ENCODE measurements around the gene STAC2. TPM values are rescaled to one million over a fixed set of nuclear protein-coding genes. Genes with fewer than 3 reads are reported as not detected.
"Not testable (repeated sequence)": the region's sequence is repeated elsewhere in the genome, so short reads cannot be mapped to it uniquely, and the experiment has no call there.

Gene STAC2
- total RNA-seq, 1 donor from 2014 or later = 0.98 TPM

GRCh38 chr17:39170558-39170957, 55.2 kb downstream of the STAC2 start:
- peaks cover 10% of the 10 kb centered on the region for H3K4me1 ChIP-seq
- no peaks in the 10 kb centered on the region for H3K36me3 ChIP-seq
- H3K9me3 ChIP-seq = no peaks in the 10 kb centered on the region
- no peaks in the 10 kb centered on the region for H3K27me3 ChIP-seq
- H3K4me3 ChIP-seq = no peak overlapping the region
- H3K27ac ChIP-seq = no peak overlapping the region
- intact Hi-C loops (cut with DNase I) = no loop called here
- TF ChIP-seq POLR2A (IDR thresholded peaks at IDR 0.05) (no peak), POLR2AphosphoS5 (IDR thresholded peaks at IDR 0.05; ENCODE audit: insufficient read depth in 1 of 2, low read depth in 1 of 2) (no peak)
- TF ChIP-seq, protein P1, sequence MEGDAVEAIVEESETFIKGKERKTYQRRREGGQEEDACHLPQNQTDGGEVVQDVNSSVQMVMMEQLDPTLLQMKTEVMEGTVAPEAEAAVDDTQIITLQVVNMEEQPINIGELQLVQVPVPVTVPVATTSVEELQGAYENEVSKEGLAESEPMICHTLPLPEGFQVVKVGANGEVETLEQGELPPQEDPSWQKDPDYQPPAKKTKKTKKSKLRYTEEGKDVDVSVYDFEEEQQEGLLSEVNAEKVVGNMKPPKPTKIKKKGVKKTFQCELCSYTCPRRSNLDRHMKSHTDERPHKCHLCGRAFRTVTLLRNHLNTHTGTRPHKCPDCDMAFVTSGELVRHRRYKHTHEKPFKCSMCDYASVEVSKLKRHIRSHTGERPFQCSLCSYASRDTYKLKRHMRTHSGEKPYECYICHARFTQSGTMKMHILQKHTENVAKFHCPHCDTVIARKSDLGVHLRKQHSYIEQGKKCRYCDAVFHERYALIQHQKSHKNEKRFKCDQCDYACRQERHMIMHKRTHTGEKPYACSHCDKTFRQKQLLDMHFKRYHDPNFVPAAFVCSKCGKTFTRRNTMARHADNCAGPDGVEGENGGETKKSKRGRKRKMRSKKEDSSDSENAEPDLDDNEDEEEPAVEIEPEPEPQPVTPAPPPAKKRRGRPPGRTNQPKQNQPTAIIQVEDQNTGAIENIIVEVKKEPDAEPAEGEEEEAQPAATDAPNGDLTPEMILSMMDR (IDR thresholded peaks at IDR 0.05) = no peak
- no peak for DNase-seq (ENCODE audit: extremely low spot score in 2 of 2)

GRCh38 chr17:39170109-39170508, 55.6 kb downstream of the STAC2 start:
- no peak for TF ChIP-seq POLR2A (IDR thresholded peaks at IDR 0.05)
- TF ChIP-seq POLR2AphosphoS5 (IDR thresholded peaks at IDR 0.05; ENCODE audit: insufficient read depth in 1 of 2, low read depth in 1 of 2) = no peak
- TF ChIP-seq, protein P1 (IDR thresholded peaks at IDR 0.05) = no peak
- H3K27ac ChIP-seq = no peak overlapping the region
- no peak for DNase-seq (ENCODE audit: extremely low spot score in 2 of 2)
- intact Hi-C loops (cut with DNase I) = no loop called here
- peaks cover 15% of the 10 kb centered on the region for H3K4me1 ChIP-seq
- no peaks in the 10 kb centered on the region for H3K27me3 ChIP-seq
- H3K9me3 ChIP-seq = no peaks in the 10 kb centered on the region
- no peak overlapping the region for H3K4me3 ChIP-seq
- H3K36me3 ChIP-seq = no peaks in the 10 kb centered on the region

DNA sequence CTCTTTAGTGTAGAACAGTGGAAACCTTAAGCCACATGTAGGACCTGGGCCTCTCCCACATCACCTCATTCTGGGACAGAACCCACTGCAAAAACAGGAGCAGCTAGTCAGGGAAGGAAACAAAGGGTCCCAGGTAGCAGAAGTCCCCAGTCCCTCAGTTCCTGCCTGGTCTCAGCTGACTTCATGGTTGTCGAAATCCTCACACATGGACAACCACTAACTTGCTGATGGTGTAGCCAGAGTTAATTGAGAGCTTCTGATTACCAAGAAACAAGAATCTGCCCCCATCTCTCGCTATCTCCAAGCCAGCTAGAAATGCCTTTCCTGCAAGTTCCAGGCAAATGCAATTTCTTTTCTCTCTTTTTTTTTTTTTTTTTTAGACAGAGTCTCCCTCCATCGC, 56.2 kb downstream of the STAC2 start:
- peaks cover 18% of the 10 kb centered on the region for H3K4me1 ChIP-seq
- DNase-seq (ENCODE audit: extremely low spot score in 2 of 2) = no peak
- intact Hi-C loops (cut with DNase I) = loop anchor here (10.0 kb wide), 1 partner anchor 75 kb away; no protein-coding TSS in a partner anchor

GRCh38 chr17:39169101-39169500, 56.6 kb downstream of the STAC2 start:
- H3K27me3 ChIP-seq = no peaks in the 10 kb centered on the region
- intact Hi-C loops (cut with DNase I) = loop anchor here (10.0 kb wide), 1 partner anchor 76 kb away; no protein-coding TSS in a partner anchor
- H3K27ac ChIP-seq = no peak overlapping the region
- H3K4me3 ChIP-seq = no peak overlapping the region
- peaks cover 22% of the 10 kb centered on the region for H3K4me1 ChIP-seq
- no peak for DNase-seq (ENCODE audit: extremely low spot score in 2 of 2)
- no peak for TF ChIP-seq POLR2A (IDR thresholded peaks at IDR 0.05)
- TF ChIP-seq, protein P1 (IDR thresholded peaks at IDR 0.05) = no peak
- no peak for TF ChIP-seq POLR2AphosphoS5 (IDR thresholded peaks at IDR 0.05; ENCODE audit: insufficient read depth in 1 of 2, low read depth in 1 of 2)
- H3K9me3 ChIP-seq = no peaks in the 10 kb centered on the region
- no peaks in the 10 kb centered on the region for H3K36me3 ChIP-seq

More for the DNA sequence above, 56.2 kb downstream of the STAC2 start:
- H3K9me3 ChIP-seq = no peaks in the 10 kb centered on the region
- no peaks in the 10 kb centered on the region for H3K36me3 ChIP-seq
- H3K27ac ChIP-seq = no peak overlapping the region
- H3K4me3 ChIP-seq = no peak overlapping the region
- no peaks in the 10 kb centered on the region for H3K27me3 ChIP-seq
- TF ChIP-seq, protein P1 (IDR thresholded peaks at IDR 0.05) = no peak
- TF ChIP-seq POLR2AphosphoS5 (IDR thresholded peaks at IDR 0.05; ENCODE audit: insufficient read depth in 1 of 2, low read depth in 1 of 2) (no peak), POLR2A (IDR thresholded peaks at IDR 0.05) (no peak)

DNA sequence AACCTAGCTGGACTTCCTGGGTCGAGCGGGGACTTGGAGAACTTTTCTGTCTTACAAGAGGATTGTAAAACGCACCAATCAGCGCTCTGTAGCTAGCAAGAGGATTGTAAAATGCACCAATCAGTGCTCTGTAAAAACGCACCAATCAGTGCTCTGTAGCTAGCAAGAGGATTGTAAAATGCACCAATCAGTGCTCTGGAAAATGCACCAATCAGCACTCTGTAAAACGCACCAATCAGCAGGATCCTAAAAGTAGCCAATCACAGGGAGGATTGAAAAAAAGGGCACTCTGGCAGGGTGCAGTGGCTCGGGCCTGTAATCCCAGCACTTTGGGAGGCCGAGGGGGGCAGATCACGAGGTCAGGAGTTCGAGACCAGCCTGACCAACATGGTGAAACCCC, 57.2 kb downstream of the STAC2 start:
- not testable (repeated sequence) for H3K4me3 ChIP-seq; H3K27me3 ChIP-seq; H3K27ac ChIP-seq; H3K9me3 ChIP-seq; H3K36me3 ChIP-seq; DNase-seq (ENCODE audit: extremely low spot score in 2 of 2)
- intact Hi-C loops (cut with DNase I) = loop anchor here (10.0 kb wide), 1 partner anchor 76 kb away; no protein-coding TSS in a partner anchor
- H3K4me1 ChIP-seq = peaks cover 25% of the 10 kb centered on the region

Data from vagina (tissue), 2 donors.